Activated CD8-positive, alpha-beta T cell treated with anti-CD3 and anti-CD28 coated beads for 36 hours (primary cell): Measurements from ENCODE around the gene USHBP1. TPM values are rescaled to one million over a fixed set of nuclear protein-coding genes. Genes with fewer than 3 reads are reported as not detected.

Source experiments
- ATAC-seq: fragments of 200-7000 bp; cut with Tn5 transposase; one replicate; pipeline ENCODE4 v1.10.0; 2021; ENCODE audit warnings: mild to moderate bottlenecking, moderate library complexity
- CTCF ChIA-PET: fragments of 350-600 bp; sonication (Branson Sonifier 250); formaldehyde crosslinking; loops from one replicate; lab custom pipeline; 2021; ENCODE audit warnings: antibody characterized with exemption; lab: Charles Lee
- POLR2A ChIA-PET: fragments of 350-600 bp; sonication (Branson Sonifier 250); formaldehyde crosslinking; loops from one replicate; lab custom pipeline; 2021; ENCODE audit warnings: antibody characterized with exemption; lab: Charles Lee
- DNase-seq: peaks from one replicate; pipeline ENCODE4 v3.0.0-alpha.2; 2020
- H3K27ac Mint-ChIP-seq: one replicate; pipeline ENCODE4 v1.8.0; 2021; ENCODE audit warnings: mild to moderate bottlenecking, mixed read lengths
- H3K27me3 Mint-ChIP-seq: one replicate; pipeline ENCODE4 v1.8.0; 2021; ENCODE audit warnings: mixed read lengths
- H3K36me3 Mint-ChIP-seq: one replicate; pipeline ENCODE4 v1.8.0; 2021; ENCODE audit warnings: low read depth, mixed read lengths
- H3K4me1 Mint-ChIP-seq: one replicate; pipeline ENCODE4 v1.8.0; 2021; ENCODE audit warnings: low read depth, mixed read lengths
- H3K4me3 Mint-ChIP-seq: one replicate; pipeline ENCODE4 v1.8.0; 2021; ENCODE audit warnings: mild to moderate bottlenecking, moderate library complexity, mixed read lengths
- H3K9me3 Mint-ChIP-seq: one replicate; pipeline ENCODE4 v1.8.0; 2021; ENCODE audit warnings: mixed read lengths
- intact Hi-C: fragments of 100-400 bp; cut with micrococcal nuclease; formaldehyde crosslinking; loops from one replicate; pipeline ENCODE4 v1.10.0; 2022
- total RNA-seq, 2 experiments: library from RNA; stranded (reverse); gene quantifications; one replicate each; pipeline ENCODE4 v1.2.3, GENCODE V29; 2021
- TF ChIP-seq, protein P1 (sequence below): fragments of 200-600 bp; IDR thresholded peaks from one replicate; pipeline ENCODE4 v1.8.0; 2022; ENCODE audit warnings: antibody characterized with exemption, mild to moderate bottlenecking

USHBP1 gene
- total RNA-seq, 2 experiments from 2014 or later: 0.29 TPM; not detected in 1

DNA sequence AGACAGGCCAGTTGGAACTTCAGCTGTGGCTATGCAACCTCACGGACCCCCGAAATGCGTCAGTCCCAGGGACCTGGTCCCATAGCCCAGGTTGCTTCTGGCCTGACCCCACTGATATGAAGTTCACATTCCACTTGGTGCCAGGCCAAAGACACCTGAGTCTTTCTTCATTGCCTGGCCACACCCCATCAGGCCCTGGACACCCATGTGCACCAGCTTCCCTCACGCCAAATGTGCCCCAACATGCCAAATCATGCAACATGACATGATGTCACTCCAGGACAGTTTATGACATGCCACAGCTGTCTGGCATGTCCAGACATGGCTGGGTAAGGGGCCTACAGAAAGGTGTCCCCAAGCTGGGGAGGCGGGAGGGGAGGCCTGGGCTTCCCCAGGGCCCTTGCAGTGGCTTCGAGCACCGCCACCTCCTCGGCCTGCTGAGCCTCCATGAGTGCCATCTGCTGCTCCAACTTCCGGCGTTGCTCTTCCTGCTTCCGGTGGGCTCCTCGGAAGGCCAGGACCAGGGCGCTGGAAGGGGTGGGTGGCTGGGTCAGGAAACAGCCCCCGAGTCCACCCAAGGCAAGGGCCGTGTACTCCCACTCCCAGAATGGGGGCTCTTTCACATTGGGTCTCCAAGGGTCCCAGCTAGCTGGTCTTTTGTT is 14.5 kb downstream of the USHBP1 start:
- POLR2A ChIA-PET: no interaction called here
- intact Hi-C loops: no loop called here
- CTCF ChIA-PET: interaction anchor here (0.9 to 2.6 kb wide), 3 partner anchors 11 to 14 kb away, joined by 3 to 17 read pairs (median 7); no protein-coding TSS in a partner anchor
- peaks cover 9% of the 10 kb centered on the region for H3K4me1 Mint-ChIP-seq
- peaks cover 7% of the 10 kb centered on the region for H3K27me3 Mint-ChIP-seq
- ATAC-seq (no peak), DNase-seq (no peak)
- H3K9me3 Mint-ChIP-seq: no peaks in the 10 kb centered on the region
- TF ChIP-seq, protein P1, sequence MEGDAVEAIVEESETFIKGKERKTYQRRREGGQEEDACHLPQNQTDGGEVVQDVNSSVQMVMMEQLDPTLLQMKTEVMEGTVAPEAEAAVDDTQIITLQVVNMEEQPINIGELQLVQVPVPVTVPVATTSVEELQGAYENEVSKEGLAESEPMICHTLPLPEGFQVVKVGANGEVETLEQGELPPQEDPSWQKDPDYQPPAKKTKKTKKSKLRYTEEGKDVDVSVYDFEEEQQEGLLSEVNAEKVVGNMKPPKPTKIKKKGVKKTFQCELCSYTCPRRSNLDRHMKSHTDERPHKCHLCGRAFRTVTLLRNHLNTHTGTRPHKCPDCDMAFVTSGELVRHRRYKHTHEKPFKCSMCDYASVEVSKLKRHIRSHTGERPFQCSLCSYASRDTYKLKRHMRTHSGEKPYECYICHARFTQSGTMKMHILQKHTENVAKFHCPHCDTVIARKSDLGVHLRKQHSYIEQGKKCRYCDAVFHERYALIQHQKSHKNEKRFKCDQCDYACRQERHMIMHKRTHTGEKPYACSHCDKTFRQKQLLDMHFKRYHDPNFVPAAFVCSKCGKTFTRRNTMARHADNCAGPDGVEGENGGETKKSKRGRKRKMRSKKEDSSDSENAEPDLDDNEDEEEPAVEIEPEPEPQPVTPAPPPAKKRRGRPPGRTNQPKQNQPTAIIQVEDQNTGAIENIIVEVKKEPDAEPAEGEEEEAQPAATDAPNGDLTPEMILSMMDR: no peak
- H3K36me3 Mint-ChIP-seq: no peaks in the 10 kb centered on the region
- H3K4me3 Mint-ChIP-seq: no peak overlapping the region
- H3K27ac Mint-ChIP-seq: no peak overlapping the region

DNA sequence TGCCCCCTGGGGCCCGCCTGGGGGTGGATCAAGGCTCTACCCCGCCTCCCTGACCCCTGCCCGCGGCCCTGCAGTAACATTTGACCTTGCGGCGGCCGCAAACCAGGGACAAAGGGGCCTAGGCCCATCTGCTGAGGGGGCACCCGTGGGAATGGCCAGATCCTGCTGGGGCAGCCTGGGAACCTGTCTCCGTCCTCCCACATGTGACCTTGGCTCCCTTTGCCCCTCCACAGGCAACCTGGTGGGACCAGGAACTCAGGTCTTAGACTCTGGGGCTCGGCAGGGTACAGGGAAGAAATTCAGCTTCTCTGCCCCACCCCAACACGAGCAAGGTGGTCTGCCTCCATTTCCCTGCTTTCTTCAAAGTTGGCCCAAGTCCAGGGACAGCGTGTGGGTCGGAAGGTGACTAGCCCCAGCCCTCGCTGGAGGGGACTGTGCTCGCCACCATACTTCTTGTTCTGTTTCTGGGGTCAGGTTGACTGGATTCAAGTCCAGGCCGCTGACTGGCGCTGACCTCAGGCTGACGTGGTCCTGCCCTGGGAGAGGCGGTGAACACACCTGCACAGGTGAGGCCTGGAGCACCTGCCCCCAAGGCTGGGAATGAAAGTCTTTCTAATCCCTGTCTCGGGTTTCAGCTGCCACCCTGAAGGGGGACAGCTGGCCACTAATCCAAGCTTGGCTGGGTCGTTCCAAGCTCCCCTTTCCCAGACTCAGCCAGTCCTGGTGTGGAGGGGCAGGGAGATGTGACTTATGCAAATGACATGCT is 16.4 kb downstream of the USHBP1 start:
- Mint-ChIP-seq H3K27me3 (peaks cover 7% of the 10 kb centered on the region), H3K9me3 (no peaks in the 10 kb centered on the region), H3K36me3 (no peaks in the 10 kb centered on the region), H3K27ac (no peak overlapping the region), H3K4me1 (peaks cover 9% of the 10 kb centered on the region), H3K4me3 (no peak overlapping the region)
- intact Hi-C loops: no loop called here
- ATAC-seq (no peak), DNase-seq (no peak)
- TF ChIP-seq, protein P1: no peak
- CTCF ChIA-PET: interaction anchor here (2.6 kb wide), 1 partner anchor 12 kb away, joined by 17 read pairs; no protein-coding TSS in a partner anchor
- POLR2A ChIA-PET: interaction anchor here (0.9 kb wide), 1 partner anchor 43 kb away, joined by 3 read pairs; no protein-coding TSS in a partner anchor

DNA sequence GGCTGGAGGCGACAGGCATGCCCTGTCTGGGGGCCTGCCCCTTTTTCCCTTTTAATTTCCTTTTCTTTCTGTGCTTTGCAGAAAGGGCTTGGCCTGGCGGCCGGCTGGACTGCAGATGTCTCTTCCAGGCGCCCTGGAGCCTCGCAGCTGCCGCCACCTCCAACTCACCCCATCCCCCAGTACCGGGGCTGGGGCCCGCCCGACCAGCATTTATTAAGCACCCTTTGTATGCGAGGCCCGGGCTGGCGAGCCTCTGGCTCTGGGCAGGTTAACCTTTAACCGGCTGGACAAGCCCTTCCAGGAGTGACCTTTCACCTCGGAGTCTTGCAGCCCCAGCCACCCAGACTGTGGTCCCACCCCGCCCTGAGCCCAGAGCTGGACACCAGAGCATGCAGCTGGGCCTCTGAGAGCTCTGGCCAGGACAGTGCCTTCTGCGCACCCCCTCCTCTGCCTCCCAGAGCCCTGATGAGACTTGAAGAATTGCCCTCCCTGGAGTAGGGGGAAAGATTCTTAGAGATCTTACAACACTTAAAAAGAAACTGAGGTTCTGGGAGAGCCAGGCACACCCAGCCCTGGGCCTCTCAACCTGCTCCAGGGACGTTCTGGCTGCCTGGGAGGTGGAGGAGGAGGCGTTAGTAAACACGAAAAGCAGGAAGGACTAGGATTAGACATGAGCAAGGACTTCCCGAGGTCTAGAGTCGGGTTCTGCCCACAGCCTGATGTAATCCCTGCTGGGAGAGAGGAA is 17.7 kb downstream of the USHBP1 start:
- H3K27ac Mint-ChIP-seq: peak overlapping the region; percentile 47
- peaks cover 7% of the 10 kb centered on the region for H3K27me3 Mint-ChIP-seq
- POLR2A ChIA-PET: interaction anchor here (1.0 kb wide), 1 partner anchor 11 kb away, joined by 4 read pairs; no protein-coding TSS in a partner anchor
- no peaks in the 10 kb centered on the region for H3K36me3 Mint-ChIP-seq
- TF ChIP-seq, protein P1: no peak
- DNase-seq: no peak
- no peaks in the 10 kb centered on the region for H3K9me3 Mint-ChIP-seq
- peak overlapping the region; percentile 79 for H3K4me3 Mint-ChIP-seq
- intact Hi-C loops: no loop called here
- no peak for ATAC-seq
- CTCF ChIA-PET: no interaction called here
- H3K4me1 Mint-ChIP-seq: peaks cover 9% of the 10 kb centered on the region

DNA sequence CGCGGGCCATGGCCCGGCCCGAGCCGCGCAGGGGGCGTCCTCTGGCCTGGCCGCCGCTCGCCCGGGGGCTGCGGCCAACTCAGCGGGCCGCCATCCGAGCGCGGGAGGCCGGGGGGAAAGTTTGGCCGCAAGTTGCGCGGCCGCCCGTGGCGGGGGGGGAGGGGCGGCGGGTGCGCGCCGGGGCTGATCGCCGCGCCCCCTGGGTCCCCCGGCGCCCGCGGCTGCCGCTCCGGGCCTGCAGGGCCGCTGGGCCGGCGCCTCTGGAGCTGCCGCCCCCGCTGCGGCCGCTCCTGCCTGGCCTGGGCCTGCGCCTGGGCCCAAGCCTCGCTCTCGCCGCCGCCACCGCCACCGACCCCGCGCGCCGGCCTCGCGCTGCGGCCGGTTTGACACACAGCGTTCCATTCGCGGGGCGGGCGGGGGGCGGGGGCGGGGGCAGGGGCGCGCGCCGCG is 19.0 kb downstream of the USHBP1 start, which contains the start of gene NR2F6:
TSS of gene NR2F6 (minus strand) at position 385 of the 450 bp plus-strand sequence. CDS start 699 bp downstream, outside the sequence.
- ChIA-PET POLR2A (no interaction called here), CTCF (no interaction called here)
- peaks cover 9% of the 10 kb centered on the region for H3K4me1 Mint-ChIP-seq
- no peaks in the 10 kb centered on the region for H3K9me3 Mint-ChIP-seq
- TF ChIP-seq, protein P1: no peak
- peaks cover 7% of the 10 kb centered on the region for H3K27me3 Mint-ChIP-seq
- no peaks in the 10 kb centered on the region for H3K36me3 Mint-ChIP-seq
- intact Hi-C loops: no loop called here
- H3K4me3 Mint-ChIP-seq: peak within 1 kb of the TSS; percentile 79
- peak within 1 kb of the TSS; percentile 64 for H3K27ac Mint-ChIP-seq
- no peak for DNase-seq
- ATAC-seq: peak; percentile 35
